ENCODE measurements around the gene PGLYRP1. TPM values are rescaled to one million over a fixed set of nuclear protein-coding genes. Genes with fewer than 3 reads are reported as not detected.

Gene PGLYRP1
- total and polyA plus RNA-seq, 2 of the 13 experiments (the other 11 are each of a cell fraction or from before 2014, with no cell fraction given) = not detected

- TF ChIP-seq SMAD9 (CRISPR knock-in tag; IDR thresholded peaks at IDR 0.05) (no peak), ZNF382 (CRISPR knock-in tag; IDR thresholded peaks at IDR 0.05; ENCODE audit: borderline replicate concordance) (no peak), KIAA2018 (CRISPR knock-in tag; IDR thresholded peaks at IDR 0.05; ENCODE audit: borderline replicate concordance) (no peak), PAX8 (CRISPR knock-in tag; IDR thresholded peaks at IDR 0.05; ENCODE audit: borderline replicate concordance) (no peak), ZMAT5 (CRISPR knock-in tag; IDR thresholded peaks at IDR 0.05; ENCODE audit: borderline replicate concordance, low read depth) (no peak)
These were observed 9.8 kb upstream of the PGLYRP1 start (continued) for GRCh38 chr19:46032597-46033025.

All from HepG2 (cell line).